Measurements from ENCODE around the gene LAMP5.

LAMP5 gene

GRCh38 chr20:9501473-9501872, 12.9 kb upstream of the LAMP5 start:
- no peak for DNase-seq

DNA sequence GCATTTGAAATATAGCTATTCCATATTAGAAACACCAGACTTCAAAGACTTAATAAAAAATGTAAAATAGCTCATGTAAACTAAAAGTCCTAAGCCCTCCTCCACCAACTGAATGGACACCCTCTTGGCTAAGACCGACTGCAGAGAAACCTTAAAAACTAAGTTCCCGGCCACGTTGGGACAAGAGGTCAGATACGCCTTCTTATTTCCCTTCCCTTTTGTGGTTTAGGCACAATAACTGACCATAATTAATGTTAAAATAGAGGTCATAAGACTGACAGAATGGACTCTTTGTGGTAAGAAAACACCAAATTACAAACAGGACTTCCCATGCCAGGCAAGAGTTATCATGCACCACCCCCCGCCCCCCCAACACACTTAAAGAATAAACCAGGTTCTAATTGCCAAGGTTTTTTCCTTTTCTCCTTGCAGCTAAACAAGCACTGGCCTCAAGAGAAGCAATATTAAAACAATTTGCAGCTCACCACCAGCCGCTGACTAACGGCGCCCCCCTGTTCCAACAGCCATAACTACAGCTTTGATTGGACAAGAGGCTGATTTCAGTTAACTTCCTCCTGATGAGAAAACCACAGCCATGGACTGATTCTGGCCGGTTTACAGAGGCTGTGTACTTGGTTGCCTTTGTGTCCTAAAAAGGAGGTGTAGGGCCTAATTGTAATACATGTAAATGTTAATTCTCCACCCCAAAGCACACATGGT, 10.7 kb upstream of the LAMP5 start:
- DNase-seq, result no peak

DNA sequence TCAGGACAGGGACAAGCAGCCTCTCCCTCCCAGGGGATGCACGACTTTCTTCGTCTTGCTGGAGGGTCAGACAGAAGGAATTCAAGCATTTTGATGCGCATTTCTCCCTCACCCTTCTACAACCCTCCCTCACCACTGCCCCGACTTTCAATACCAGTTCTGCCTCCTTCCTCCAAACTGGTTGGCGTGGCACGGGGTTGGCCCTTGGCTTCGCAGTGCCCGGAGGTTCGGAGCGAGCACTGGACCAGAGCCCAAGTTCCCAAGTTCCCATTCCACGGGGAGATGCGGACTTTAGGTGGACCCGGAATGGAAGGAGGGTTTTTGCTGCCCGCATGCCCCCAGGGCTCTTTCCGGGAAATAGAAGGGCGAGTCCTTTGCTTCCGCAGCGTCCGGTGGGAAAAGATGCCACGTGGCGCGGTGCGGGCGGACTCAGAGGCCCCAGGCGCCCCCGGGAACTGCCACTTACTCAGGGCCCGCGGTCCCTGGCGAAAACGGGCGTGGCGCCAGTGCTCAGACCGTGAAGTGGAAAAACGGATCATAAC, 8.0 kb upstream of the LAMP5 start:
- DNase-seq, result no peak

- no peak for DNase-seq
These were observed 7.4 kb upstream of the LAMP5 start for GRCh38 chr20:9506964-9507369.

DNA sequence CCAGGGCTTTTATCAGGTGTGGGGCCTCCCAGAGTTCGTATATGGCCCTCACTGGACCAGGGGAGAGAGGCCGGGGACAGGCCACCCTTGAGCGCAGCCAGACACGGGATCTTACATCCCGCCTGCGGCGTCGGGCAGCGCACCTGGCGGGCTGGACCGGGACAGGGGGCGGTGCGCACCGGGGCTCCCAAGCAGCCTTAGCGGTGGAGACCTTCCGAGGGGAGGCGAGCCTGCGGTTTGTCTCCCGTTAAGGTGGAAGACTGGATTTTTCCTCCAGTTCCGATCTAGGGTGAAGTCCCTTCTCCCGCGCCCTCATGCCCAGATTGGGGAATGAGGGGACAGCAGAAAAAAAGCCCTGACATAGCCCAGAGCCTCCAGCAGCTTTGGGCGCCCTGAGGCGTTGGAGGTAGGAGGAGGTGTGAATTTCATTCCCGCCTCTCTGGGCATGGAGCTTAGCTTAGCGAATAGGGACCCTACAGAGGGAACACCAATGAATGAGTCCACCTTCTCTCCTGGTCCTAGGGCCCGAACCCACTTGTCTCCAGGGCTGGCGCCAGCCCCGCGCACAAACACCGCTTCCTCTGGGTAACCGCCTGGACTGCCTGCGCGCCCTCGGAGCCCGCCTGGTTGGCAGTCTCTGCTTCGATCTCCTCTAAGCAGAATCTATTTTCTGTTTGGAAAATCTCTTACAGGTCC, 6.7 kb upstream of the LAMP5 start:
- DNase-seq, result no peak

DNA sequence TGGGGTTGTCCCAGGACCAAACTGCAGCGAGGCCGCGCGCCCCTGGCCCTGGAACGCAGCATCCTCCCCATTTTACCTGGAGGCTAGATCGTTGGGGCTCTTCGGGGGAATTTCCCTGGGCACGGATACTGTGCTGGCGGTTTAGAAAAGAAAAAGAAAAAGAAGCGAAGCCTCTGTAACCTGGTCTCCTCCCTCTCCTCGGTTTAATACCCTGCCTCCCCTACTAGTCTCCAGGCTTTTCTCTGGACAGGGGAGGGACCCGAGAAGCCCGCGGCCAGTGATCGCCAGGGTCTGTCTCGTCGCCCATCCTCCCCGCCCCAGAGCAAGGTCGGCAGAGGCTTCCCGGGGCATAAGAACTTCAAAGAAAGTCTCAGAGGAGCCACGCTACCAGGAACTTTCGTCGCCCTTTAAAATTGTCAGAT, 6.1 kb upstream of the LAMP5 start:
- DNase-seq, result no peak

- DNase-seq, result no peak
These were observed 5.7 kb upstream of the LAMP5 start for GRCh38 chr20:9508696-9509178.

- DNase-seq, result no peak
These were observed 5.1 kb upstream of the LAMP5 start for GRCh38 chr20:9509246-9509645.

- no peak for DNase-seq
These were observed 3.5 kb upstream of the LAMP5 start for GRCh38 chr20:9510911-9511310.

- no peak for DNase-seq
These were observed 324 bp upstream of the LAMP5 start for GRCh38 chr20:9514072-9514460.

- DNase-seq, result no peak
These were observed 810 bp downstream of the LAMP5 start for GRCh38 chr20:9515214-9515585.

DNA sequence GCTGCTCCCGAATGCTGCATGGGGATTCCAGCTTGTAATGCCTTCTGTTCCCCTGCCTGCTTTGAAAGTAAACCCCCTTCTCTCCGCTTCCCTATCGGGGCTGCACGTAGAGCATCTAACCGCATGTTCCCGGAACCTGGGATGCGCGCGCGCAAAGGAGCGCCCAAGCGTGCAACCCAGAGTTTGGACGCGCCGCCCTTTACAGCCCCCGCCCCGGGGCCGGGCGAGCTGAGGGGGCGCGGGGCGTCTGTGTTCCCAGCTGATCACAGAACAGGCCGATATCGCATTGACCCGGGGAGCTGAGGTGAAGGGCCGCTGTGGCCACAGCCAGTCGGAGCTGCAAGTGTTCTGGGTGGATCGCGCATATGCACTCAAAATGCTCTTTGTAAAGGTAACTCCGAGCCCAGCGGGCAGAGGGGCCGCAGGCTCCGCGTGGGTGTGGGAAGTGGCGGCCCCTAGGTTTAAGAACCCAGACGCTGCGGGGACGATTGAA, 1.4 kb downstream of the LAMP5 start:
- DNase-seq, result no peak

GRCh38 chr20:9516234-9516871, 2.0 kb downstream of the LAMP5 start:
- DNase-seq, result no peak

- no peak for DNase-seq
These were observed 3.1 kb downstream of the LAMP5 start for GRCh38 chr20:9517297-9518162.

GRCh38 chr20:9518576-9519175, 4.3 kb downstream of the LAMP5 start:
- no peak for DNase-seq

DNA sequence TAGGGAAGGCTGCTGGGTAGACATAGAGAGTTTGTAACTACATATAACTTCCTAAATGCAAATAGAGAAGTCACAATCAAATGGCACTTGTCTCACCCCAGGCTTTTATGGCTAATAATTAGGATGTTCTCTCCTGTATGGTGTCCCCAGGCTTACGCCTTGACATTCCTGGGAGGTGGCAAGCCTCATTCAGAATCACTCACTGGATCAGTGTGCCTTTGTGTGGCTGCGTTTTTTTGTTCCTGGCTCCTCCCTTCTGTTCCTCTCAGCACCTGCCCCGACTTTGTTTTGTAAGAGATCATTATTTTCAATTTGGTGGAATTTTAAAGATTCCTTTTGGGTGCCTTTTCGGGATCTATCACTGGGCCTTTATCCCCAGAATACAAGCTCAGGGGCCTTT, 5.7 kb downstream of the LAMP5 start:
- DNase-seq, result no peak

DNA sequence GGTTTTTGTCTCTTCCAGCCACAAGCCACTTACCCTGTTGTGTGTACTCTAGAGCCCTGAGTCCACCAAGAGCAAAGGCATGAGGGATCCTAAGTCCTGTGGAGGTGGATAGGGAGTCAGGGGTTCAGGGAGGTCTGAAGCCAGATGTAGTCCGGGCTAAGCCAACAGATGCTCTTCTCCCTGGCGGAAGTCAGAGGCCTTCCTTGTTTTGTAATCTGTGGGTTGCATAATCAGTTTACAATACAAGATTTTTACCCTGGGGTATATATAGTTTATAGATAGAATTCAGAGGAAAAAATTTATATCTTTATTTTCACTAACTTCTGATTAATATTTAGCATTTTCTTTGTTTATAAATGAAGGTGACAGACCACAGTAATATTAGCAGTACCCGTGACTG, 9.2 kb downstream of the LAMP5 start:
- DNase-seq, result no peak

DNA sequence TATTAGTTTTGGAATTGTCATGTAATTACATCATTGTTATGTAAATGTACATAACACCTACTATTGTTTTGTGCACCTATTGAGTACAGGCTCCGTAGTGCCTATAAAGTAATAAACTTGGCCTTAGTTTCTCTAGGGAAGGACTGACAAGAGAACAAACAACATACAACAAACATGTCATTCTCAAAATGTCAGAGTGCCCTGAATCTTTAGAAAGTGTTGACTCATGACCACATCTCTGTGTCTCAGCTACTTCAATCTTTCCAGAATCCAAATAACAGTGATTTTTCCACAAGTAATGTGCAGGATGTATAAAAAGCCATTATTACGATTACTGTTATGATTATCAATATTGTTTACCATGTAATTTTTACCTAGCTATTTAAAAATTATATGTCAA, 17.2 kb downstream of the LAMP5 start:
- no peak for DNase-seq

DNA sequence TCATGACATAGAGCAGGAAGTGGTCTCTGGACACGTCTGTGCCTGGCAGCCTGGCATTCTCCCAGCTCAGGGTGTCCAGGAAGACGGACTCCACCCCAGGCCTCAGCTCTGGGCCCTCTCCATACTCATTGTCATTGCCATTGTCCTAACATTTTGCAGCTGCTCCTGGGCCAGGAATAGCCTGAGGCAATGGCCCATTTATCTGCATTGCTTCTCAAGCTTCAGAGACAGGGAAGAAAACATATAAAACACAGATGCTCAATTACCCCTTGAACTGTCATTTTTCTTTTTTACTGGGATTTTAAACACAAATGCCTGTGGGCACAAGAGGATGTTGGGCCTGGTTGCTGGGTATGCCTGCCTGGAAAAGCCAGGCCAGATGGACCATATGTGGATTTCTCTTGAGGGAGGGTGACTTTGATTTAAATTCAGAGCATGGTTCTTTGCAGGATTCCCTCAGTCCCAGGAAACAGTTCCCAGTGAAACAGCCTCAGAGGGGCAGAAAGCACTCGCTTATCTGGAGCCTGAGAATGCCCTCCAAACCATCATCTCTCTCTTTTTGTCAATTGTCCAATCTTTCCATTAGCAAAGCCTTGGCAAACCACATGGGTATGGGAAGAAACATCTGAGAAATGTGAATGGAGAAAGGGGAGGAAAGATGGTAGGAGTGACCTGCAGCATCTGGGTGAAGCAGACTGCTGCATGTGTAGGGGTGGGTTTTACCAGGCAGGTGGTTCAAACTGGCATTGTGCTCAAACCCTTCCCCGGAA, 17.9 kb downstream of the LAMP5 start:
- DNase-seq, result no peak

GRCh38 chr20:9534025-9534424, 19.6 kb downstream of the LAMP5 start:
- DNase-seq, result no peak

- DNase-seq, result no peak
These were observed 21.1 kb downstream of the LAMP5 start for GRCh38 chr20:9535449-9535848.
